ENCODE measurements around the gene UBR1. TPM values are rescaled to one million over a fixed set of nuclear protein-coding genes. Genes with fewer than 3 reads are reported as not detected.

The UBR1 gene
- total RNA-seq, 1 donor from 2014 or later, result 24.2 TPM

- Histone ChIP-seq H3K4me1 (peaks cover 45% of the 10 kb centered on the region), H3K27me3 (ENCODE audit: low read depth) (no peaks in the 10 kb centered on the region), H3K9me3 (replicated peaks) (no peaks in the 10 kb centered on the region), H3K27ac (replicated peaks) (no peak overlapping the region), H3K4me3 (no peak overlapping the region), H3K36me3 (peaks cover 21% of the 10 kb centered on the region)
- intact Hi-C loops (cut with micrococcal nuclease), result no loop called here
- DNase-seq, result no peak
- TF ChIP-seq CTCF (IDR thresholded peaks at IDR 0.05; ENCODE audit: borderline replicate concordance), result no peak
These were observed 6.6 kb downstream of the UBR1 start for GRCh38 chr15:43099105-43099845.

- intact Hi-C loops (cut with micrococcal nuclease), result no loop called here
- Histone ChIP-seq H3K27ac (replicated peaks) (no peak overlapping the region), H3K4me1 (peaks cover 38% of the 10 kb centered on the region), H3K36me3 (peaks cover 20% of the 10 kb centered on the region), H3K4me3 (no peak overlapping the region), H3K27me3 (ENCODE audit: low read depth) (no peaks in the 10 kb centered on the region), H3K9me3 (replicated peaks) (no peaks in the 10 kb centered on the region)
- DNase-seq, result no peak
- no peak for TF ChIP-seq CTCF (IDR thresholded peaks at IDR 0.05; ENCODE audit: borderline replicate concordance)
These were observed 9.4 kb downstream of the UBR1 start for GRCh38 chr15:43096411-43096810.

GRCh38 chr15:43095708-43096347 lies 10.0 kb downstream of the UBR1 start:
- Histone ChIP-seq H3K27ac (replicated peaks) (no peak overlapping the region), H3K4me3 (no peak overlapping the region), H3K4me1 (peaks cover 38% of the 10 kb centered on the region), H3K9me3 (replicated peaks) (no peaks in the 10 kb centered on the region), H3K36me3 (peaks cover 16% of the 10 kb centered on the region), H3K27me3 (ENCODE audit: low read depth) (no peaks in the 10 kb centered on the region)
- intact Hi-C loops (cut with micrococcal nuclease), result no loop called here
- no peak for TF ChIP-seq CTCF (IDR thresholded peaks at IDR 0.05; ENCODE audit: borderline replicate concordance)
- no peak for DNase-seq

GRCh38 chr15:43095243-43095642 lies 10.6 kb downstream of the UBR1 start:
- Histone ChIP-seq H3K9me3 (replicated peaks) (no peaks in the 10 kb centered on the region), H3K4me3 (no peak overlapping the region), H3K4me1 (peaks cover 38% of the 10 kb centered on the region), H3K36me3 (peaks cover 12% of the 10 kb centered on the region), H3K27ac (replicated peaks) (no peak overlapping the region), H3K27me3 (ENCODE audit: low read depth) (no peaks in the 10 kb centered on the region)
- no peak for DNase-seq
- no peak for TF ChIP-seq CTCF (IDR thresholded peaks at IDR 0.05; ENCODE audit: borderline replicate concordance)
- intact Hi-C loops (cut with micrococcal nuclease), result no loop called here

- no peak for DNase-seq
- no peak overlapping the region for H3K4me3 ChIP-seq
- H3K9me3 ChIP-seq (replicated peaks), result no peaks in the 10 kb centered on the region
- H3K27me3 ChIP-seq (ENCODE audit: low read depth), result no peaks in the 10 kb centered on the region
- no peak overlapping the region for H3K27ac ChIP-seq (replicated peaks)
- TF ChIP-seq CTCF (IDR thresholded peaks at IDR 0.05; ENCODE audit: borderline replicate concordance), result no peak
- intact Hi-C loops (cut with micrococcal nuclease), result no loop called here
- peaks cover 38% of the 10 kb centered on the region for H3K4me1 ChIP-seq
- H3K36me3 ChIP-seq, result peaks cover 12% of the 10 kb centered on the region
These were observed 11.3 kb downstream of the UBR1 start for GRCh38 chr15:43094416-43095030.

Measured in left ventricle myocardium inferior (tissue), 1 donor.